ENCODE results near the gene MORN4.
A peak's percentile ranks its signal among the peaks of the same experiment; 100 is the strongest.
"Not testable (repeated sequence)": the region's sequence is repeated elsewhere in the genome, so short reads cannot be mapped to it uniquely, and the experiment has no call there.

The MORN4 gene

GRCh38 chr10:97632949-97633884, at the start of gene MORN4:
MORN4 (minus strand) TSS chr10:97633500; CDS start chr10:97619653, 13,847 bp downstream.
- no peak for FAIRE-seq

GRCh38 chr10:97682042-97682441, 48.7 kb upstream of the MORN4 start:
- FAIRE-seq: no peak

GRCh38 chr10:97679594-97679993, 46.3 kb upstream of the MORN4 start:
- no peak for FAIRE-seq

GRCh38 chr10:97676770-97677581, 43.7 kb upstream of the MORN4 start:
- peak; percentile 66 for FAIRE-seq

- FAIRE-seq: no peak
These were observed 41.9 kb upstream of the MORN4 start for GRCh38 chr10:97675222-97675621.

- no peak for FAIRE-seq
These were observed 40.6 kb upstream of the MORN4 start for GRCh38 chr10:97673736-97674525.

GRCh38 chr10:97669571-97669970, 36.3 kb upstream of the MORN4 start:
- FAIRE-seq: no peak

GRCh38 chr10:97667463-97667862, 34.2 kb upstream of the MORN4 start:
- no peak for FAIRE-seq

- FAIRE-seq: no peak
These were observed 33.7 kb upstream of the MORN4 start for GRCh38 chr10:97666992-97667391.

GRCh38 chr10:97664282-97664850, 31.1 kb upstream of the MORN4 start:
- no peak for FAIRE-seq

- no peak for FAIRE-seq
These were observed 26.3 kb upstream of the MORN4 start for GRCh38 chr10:97659589-97659988.

GRCh38 chr10:97656777-97657176, 23.5 kb upstream of the MORN4 start:
- FAIRE-seq: no peak

GRCh38 chr10:97651773-97652172, 18.5 kb upstream of the MORN4 start:
- FAIRE-seq: no peak

- no peak for FAIRE-seq
These were observed 17.4 kb upstream of the MORN4 start for GRCh38 chr10:97650726-97651125.

- FAIRE-seq: not testable (repeated sequence)
These were observed 16.1 kb upstream of the MORN4 start for GRCh38 chr10:97649405-97649750.

GRCh38 chr10:97648562-97649404, 15.5 kb upstream of the MORN4 start:
- FAIRE-seq: no peak

GRCh38 chr10:97647556-97647955, 14.3 kb upstream of the MORN4 start:
- FAIRE-seq: no peak

- FAIRE-seq: no peak
These were observed 11.6 kb upstream of the MORN4 start for GRCh38 chr10:97644936-97645335.

- FAIRE-seq: no peak
These were observed 10.2 kb upstream of the MORN4 start for GRCh38 chr10:97643441-97643985.

GRCh38 chr10:97642471-97643159, 9.3 kb upstream of the MORN4 start:
- not testable (repeated sequence) for FAIRE-seq
